Fibroblast of skin of left quadriceps (primary cell): ENCODE results near the gene KCNJ1.

Experiments used
- DNase-seq, 2 experiments: peaks; one replicate each; pipeline ENCODE4 v3.0.0-alpha.2; 2013; ENCODE audit warnings: low read depth in 2 of 2

The KCNJ1 gene

DNA sequence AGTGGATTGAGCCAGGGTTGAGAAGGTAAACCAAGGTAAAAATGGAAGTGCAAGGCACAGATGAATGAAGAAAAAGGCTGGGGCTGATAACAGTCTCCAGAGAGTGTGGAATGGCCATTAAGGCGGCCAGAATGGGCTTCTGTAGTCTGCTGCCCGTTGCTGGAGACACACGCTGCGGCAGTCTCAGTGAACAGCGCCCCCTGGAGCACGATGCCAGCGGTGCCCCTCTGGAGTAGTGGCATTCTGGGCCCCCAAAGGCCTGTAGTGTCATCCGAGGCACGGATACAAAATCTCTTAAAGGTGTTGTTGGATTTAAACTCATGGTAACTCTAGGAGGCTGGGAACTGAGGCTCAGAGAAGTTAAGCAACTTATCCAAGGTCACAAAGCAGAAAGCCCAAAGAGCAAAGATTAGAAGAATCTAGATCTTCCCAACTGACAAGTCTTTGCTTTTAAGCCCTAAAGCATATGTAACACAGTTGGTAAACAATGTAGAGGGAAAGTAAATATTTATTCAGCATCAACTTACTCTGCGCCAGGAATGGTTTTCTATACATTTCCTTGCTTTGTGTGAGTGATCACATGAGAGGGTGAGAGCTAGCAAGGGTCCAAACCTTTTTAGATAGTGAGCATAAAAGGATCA, 18.2 kb downstream of the KCNJ1 start:
- no peak for DNase-seq

DNA sequence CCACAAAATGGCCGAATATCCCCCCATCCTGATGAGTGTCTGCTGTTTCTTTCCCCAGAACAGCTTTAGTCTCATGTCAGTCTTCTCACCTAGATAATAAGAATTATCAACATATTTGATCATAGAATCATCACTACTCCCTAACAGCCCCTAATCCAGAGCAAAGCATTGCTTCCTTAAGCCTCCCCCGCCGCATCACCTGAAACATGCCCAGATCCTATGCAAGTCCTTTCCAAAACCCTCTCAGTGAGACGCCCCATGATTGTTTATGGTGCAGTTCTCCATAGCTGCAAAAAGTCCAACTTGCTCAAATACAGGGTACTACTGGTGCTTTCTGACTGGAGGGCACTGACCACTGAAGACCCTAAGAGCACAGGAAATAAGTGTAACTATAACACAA, 20.1 kb downstream of the KCNJ1 start:
- DNase-seq: no peak

DNA sequence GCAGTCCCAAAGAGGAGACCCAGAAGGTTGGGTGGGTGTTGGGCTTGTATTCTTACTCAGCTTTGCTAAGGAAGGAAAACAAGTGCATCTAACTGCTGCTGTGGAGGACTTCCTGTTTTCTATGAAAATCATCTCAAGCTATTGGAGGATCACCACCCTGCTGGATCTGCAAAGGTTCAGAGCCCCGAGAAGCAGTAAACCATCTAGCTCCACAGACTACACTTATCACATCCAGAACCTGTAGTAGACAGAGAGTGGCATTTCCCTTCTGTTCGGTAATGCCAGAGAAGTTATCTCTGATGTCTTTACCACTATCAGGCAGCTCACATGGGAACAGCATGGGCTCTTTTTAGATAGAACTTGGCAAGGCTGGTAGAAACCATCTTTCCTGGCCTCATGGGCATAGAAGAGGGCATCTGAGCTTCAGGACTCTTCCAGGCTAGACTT, 21.7 kb downstream of the KCNJ1 start:
- DNase-seq: no peak

GRCh38 chr11:128843198-128843785, 23.8 kb downstream of the KCNJ1 start:
- DNase-seq: no peak

DNA sequence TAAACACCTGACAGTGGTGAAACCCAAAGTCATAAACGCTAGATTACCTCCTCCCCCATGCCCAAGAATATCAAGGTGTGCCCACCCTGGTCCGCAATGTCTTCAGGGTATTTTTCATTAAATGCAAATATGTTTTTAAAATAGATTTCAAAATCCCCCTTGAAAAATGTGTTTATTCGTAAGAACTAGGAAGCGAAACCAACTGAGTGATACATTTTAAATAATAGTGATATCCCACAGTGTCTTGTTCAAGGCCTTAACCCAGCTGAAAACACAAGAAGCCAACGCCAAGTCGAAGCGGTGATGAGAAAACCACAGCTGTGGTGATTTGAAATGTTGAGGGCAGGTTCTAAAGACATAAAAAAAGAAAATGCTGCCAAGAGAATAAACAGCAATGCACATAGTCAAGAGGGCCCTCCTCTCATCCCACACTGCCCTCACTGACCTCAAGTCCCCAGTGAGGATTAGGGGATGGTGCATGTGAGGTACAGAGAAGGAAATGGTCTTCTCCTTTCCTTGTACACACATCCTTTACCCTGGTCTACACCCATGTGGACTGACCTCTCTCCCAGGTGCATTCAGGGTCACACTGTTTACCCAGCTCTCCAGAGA, 25.5 kb downstream of the KCNJ1 start:
- no peak for DNase-seq

GRCh38 chr11:128840783-128841182, 26.3 kb downstream of the KCNJ1 start:
- no peak for DNase-seq

GRCh38 chr11:128840137-128840536, 27.0 kb downstream of the KCNJ1 start:
- DNase-seq: no peak

- DNase-seq: no peak
These were observed 28.0 kb downstream of the KCNJ1 start for GRCh38 chr11:128839081-128839480.

- DNase-seq: no peak
These were observed 29.5 kb downstream of the KCNJ1 start for GRCh38 chr11:128837627-128838026.

GRCh38 chr11:128835741-128836430, 31.2 kb downstream of the KCNJ1 start:
- DNase-seq: no peak

GRCh38 chr11:128834157-128834556, 32.9 kb downstream of the KCNJ1 start:
- no peak for DNase-seq

DNA sequence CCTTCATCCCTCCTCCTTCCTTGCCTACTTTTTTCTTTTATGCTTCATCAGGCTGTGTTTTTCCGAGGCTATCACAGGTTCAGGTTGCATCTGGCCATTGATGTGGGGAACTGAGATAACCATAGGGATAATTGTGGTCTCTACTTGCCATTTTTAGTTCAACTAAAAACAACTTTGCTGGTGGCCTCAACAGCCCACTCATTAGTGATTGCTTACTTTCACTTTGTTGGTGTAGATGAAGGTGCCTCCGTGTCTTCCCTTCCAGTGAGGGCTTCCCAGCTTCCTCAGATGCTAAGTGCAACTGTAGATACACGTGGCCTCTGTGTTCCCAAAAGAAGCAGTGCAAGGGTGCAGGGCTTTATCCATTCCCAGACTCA, 35.0 kb downstream of the KCNJ1 start:
- DNase-seq: no peak

DNA sequence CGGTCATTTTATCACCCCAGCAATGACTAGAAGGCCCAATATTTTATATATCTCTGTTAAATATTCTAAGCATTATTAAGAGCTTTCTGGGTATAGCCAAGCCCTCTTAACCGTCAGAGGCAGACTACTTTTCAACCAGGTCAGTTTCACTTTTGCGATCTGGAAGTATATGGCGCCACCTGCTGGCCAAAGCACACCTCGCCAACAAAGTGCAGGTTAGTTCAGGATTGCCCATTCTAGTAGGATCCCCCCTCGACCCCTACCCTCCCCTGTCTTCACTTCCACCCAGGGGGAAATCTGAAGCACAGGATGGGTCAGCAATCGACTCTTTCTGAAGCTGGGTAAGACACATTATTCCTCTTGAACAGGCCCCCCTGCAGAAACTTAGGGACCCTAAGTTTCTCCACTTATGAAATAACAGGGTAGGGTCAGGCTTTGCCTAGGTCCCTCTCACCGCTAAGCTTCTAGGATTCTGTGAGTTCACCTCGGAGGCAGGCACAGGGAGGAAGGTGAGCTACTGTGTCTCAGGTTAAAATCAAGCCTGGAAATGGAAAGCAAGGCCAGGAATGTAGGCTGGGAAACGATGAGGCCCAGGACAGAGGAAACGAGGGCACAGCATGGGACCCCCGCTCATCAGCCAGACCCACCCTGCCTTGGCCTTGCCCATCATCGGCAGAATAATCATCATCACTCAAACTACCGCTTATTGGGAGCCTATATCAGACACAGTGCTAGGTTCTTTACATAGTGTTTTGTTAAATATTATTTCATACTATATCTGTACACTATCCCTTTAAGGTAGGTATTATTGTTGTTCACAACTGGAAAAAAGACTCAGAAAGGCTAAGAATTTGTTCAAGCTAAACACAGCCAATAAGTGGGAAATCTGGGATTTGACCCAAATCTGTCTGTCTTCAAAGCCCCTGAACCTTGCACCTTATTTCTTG, 35.6 kb downstream of the KCNJ1 start:
- DNase-seq: peak; percentile 59 to 63

DNA sequence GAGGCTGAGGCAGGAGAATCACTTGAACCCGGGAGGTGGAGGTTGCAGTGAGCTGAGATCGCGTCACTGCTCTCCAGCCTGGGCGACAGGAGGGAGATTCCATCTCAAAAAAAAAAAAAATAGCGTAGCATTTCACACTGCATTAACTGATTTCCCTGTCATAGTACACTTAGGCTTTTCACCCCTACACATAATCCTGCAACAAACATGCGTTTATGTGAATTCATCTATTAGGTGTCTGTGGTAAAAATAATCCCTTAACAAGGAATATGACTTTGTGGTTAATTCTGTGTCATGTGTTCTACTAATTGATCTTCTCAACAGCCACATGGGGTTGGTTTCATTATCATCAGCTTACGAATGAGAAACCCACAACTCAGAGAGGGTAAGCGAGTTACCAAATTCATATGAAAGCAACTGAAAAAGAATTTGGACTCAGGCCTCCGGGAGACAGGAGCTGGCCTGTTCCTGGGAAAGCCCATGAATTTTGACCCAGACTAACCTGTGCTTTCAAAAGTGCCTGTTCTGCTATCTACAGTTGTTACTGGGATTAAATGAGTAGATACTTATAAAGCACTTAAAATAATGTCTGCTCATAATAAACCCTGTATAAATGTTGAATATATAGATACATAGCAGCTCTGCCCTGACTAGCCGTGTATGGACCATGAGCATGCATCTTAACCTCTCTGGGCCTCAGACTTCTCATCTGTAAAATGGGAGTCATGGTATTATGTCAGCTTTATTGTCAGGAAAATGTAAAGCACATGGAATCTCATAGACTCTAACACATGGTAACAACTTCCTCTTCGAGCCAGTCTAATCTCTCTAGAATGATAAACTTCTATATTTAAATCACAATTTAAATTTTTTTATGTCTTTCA, 36.6 kb downstream of the KCNJ1 start:
- no peak for DNase-seq

DNA sequence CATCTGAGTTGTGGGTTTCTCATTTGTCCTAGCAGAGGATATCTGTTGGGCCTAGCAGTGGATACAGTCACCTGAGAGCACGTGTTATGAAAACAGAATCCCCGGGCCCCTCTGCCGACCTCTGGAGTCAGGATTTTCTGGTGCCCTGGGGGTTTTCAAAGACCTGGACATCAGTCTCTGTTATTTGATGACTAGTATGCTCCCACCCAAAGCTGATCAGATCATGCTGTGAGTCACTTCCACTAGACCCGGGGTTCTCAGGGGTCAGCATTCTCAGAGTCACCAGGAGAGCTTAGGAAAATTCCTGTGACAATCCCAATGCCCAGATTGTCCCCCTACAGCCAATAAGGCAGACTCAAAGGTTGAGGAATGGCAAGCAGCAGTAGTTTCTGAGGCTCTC, 38.7 kb downstream of the KCNJ1 start:
- no peak for DNase-seq

DNA sequence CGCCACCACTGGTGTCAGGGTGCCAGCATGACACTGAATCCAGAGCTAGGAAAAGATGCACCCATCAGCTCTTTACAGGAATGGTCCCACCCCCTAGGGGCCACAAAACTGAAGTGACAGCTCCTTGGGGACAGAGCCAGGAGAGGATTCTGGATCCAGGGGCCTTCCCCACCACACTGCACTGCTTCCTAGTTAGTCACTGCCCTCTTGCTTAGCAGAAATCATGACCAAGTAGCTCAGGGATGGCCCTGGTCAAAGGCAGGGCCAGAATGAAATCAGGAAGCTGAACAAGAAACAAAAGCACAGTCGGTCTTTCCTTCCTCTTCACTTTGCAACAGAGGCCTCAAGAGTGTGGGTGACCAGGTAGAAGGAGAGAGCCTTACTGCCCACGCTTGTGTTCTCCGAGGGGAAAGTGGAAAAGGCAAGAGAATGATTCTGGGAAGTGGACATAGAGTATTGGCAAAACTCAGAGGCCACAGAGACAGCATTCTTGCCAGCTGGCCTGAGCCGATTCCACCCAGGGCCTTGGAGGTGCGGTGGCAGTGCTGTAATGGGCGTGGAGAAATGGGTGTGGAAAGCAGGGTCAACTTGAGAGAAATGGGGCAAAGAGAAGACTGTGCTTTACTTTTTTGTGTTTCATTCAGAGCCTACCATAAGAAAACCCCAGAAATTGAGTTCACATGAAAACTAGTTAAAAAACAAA, 39.8 kb downstream of the KCNJ1 start:
- DNase-seq: no peak

- no peak for DNase-seq
These were observed 41.9 kb downstream of the KCNJ1 start for GRCh38 chr11:128825050-128825784.

DNA sequence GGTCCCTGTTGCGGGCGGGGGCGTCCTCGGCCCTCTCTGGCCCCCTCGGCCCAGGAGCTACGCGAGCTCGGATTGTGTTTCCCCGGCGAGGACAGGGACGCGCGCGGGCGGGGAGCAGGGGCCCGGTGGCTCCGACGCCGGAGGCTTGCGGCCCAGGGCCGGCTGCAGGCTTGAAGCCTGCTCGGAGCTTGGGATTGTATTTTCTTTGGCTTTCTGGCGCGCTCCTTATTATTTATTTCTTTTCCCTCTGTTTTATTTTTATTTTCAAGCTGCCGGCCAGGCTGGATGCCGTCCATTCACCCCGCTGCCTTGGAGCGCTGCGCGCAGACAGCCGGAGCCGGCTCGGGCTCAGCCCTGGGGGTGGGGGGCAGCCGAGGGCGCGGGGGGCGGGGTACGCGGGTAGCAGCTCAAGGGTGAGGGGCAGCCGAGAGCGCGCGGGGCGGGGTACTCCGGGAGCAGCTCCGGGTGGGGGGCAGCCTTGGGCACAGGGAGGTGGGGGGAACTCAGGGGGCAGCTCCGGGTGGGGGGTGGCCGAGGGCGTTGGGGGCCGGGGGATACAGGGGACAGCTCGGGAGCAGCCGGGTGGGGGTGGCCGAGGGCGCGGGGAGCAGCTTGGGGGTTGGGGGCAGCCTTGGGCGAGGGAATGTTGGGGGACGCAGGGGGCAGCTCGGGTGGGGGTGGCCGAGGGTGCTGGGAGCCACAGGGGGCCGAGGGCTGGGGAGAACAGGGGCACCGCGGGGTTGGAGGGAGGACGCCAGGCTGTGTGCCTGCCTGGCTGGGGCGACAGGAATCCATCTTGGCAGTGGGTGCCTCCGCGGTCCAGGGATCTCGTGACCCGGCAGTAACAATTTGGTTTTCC, 42.7 kb downstream of the KCNJ1 start:
- no peak for DNase-seq
